WTC11 (cell line): ENCODE data around the gene TGFBR2.

Experiments
- IRF2 ChIP-seq: sonication (generic); formaldehyde crosslinking; IDR thresholded peaks from 2 replicates; pipeline ENCODE4 v1.8.0; 2022; ENCODE audit warnings: low read depth, missing genetic modification reagents, borderline replicate concordance
- TF ChIP-seq, protein P1 (sequence below): fragments of 200-600 bp; IDR thresholded peaks from 2 replicates; pipeline ENCODE4 v1.8.0; 2022; ENCODE audit warnings: antibody characterized with exemption
- TF ChIP-seq, protein P2 (sequence below): sonication (generic); formaldehyde crosslinking; IDR thresholded peaks from 2 replicates; pipeline ENCODE4 v1.8.0; 2022; ENCODE audit warnings: mild to moderate bottlenecking, missing genetic modification reagents
- TF ChIP-seq, protein P3 (sequence below): sonication (generic); formaldehyde crosslinking; IDR thresholded peaks from 2 replicates; pipeline ENCODE4 v1.8.1; 2023; ENCODE audit warnings: mild to moderate bottlenecking, moderate library complexity, missing genetic modification reagents

DNA sequence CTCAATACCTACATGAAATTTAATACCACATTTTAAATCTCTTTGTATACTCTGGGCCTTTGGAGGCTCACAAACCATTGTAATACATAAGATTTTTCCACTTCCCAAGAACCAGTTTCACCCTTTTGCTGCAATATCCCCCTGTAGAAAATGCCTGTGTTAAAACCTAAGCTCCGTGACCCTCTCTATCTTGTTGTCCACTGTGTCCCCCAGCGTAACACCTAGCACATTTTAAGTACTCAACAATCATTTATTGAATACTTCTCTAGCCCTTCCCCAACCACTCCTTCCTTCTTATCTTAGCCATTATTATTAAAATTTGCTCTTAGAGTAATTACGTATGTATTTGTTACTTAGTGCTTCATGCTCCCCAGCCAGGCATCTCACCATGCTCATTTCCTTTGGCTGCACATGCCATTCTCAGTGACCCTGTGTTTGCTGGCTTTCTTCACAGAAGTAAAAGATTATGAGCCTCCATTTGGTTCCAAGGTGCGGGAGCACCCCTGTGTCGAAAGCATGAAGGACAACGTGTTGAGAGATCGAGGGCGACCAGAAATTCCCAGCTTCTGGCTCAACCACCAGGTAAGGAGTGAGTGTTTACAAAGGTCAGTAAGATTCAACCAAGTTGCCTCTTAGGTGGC, 81.6 kb downstream of the TGFBR2 start:
- TF ChIP-seq, protein P1, sequence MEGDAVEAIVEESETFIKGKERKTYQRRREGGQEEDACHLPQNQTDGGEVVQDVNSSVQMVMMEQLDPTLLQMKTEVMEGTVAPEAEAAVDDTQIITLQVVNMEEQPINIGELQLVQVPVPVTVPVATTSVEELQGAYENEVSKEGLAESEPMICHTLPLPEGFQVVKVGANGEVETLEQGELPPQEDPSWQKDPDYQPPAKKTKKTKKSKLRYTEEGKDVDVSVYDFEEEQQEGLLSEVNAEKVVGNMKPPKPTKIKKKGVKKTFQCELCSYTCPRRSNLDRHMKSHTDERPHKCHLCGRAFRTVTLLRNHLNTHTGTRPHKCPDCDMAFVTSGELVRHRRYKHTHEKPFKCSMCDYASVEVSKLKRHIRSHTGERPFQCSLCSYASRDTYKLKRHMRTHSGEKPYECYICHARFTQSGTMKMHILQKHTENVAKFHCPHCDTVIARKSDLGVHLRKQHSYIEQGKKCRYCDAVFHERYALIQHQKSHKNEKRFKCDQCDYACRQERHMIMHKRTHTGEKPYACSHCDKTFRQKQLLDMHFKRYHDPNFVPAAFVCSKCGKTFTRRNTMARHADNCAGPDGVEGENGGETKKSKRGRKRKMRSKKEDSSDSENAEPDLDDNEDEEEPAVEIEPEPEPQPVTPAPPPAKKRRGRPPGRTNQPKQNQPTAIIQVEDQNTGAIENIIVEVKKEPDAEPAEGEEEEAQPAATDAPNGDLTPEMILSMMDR: no peak
- TF ChIP-seq, protein P2, sequence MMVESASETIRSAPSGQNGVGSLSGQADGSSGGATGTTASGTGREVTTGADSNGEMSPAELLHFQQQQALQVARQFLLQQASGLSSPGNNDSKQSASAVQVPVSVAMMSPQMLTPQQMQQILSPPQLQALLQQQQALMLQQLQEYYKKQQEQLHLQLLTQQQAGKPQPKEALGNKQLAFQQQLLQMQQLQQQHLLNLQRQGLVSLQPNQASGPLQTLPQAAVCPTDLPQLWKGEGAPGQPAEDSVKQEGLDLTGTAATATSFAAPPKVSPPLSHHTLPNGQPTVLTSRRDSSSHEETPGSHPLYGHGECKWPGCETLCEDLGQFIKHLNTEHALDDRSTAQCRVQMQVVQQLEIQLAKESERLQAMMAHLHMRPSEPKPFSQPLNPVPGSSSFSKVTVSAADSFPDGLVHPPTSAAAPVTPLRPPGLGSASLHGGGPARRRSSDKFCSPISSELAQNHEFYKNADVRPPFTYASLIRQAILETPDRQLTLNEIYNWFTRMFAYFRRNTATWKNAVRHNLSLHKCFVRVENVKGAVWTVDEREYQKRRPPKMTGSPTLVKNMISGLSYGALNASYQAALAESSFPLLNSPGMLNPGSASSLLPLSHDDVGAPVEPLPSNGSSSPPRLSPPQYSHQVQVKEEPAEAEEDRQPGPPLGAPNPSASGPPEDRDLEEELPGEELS: no peak
- no peak for TF ChIP-seq IRF2 (CRISPR knock-in tag)
- TF ChIP-seq, protein P3, sequence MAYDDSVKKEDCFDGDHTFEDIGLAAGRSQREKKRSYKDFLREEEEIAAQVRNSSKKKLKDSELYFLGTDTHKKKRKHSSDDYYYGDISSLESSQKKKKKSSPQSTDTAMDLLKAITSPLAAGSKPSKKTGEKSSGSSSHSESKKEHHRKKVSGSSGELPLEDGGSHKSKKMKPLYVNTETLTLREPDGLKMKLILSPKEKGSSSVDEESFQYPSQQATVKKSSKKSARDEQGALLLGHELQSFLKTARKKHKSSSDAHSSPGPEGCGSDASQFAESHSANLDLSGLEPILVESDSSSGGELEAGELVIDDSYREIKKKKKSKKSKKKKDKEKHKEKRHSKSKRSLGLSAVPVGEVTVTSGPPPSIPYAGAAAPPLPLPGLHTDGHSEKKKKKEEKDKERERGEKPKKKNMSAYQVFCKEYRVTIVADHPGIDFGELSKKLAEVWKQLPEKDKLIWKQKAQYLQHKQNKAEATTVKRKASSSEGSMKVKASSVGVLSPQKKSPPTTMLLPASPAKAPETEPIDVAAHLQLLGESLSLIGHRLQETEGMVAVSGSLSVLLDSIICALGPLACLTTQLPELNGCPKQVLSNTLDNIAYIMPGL (CRISPR knock-in tag): no peak
